Measurements from ENCODE around the gene ZNF518A. TPM values are rescaled to one million over a fixed set of nuclear protein-coding genes. Genes with fewer than 3 reads are reported as not detected.
A peak's percentile ranks its signal among the peaks of the same experiment; 100 is the strongest.

The ZNF518A gene
- total and polyA plus RNA-seq, 2 of the 13 experiments (the other 11 are each of a cell fraction or from before 2014, with no cell fraction given) = 21.7 to 37.1 TPM

DNA sequence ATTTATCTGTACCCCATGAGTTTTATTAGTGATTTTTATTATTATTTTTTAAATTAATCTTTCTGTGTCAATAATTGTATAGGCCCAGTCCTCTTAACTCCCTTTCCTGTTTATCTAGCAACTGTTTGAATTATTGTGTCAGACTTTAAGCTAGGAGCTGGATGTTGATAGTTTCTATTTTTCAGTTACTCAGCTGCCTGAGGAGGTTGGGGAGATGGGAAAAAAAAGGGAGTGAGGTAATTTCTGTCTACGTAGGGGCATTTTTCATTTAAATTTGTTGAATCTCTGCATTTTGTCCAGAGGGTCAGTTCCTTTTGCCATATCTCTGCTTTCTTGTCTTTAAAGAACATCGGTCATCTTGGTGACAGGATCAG, 5.0 kb upstream of the ZNF518A start (continued):
- TF ChIP-seq, protein P1, sequence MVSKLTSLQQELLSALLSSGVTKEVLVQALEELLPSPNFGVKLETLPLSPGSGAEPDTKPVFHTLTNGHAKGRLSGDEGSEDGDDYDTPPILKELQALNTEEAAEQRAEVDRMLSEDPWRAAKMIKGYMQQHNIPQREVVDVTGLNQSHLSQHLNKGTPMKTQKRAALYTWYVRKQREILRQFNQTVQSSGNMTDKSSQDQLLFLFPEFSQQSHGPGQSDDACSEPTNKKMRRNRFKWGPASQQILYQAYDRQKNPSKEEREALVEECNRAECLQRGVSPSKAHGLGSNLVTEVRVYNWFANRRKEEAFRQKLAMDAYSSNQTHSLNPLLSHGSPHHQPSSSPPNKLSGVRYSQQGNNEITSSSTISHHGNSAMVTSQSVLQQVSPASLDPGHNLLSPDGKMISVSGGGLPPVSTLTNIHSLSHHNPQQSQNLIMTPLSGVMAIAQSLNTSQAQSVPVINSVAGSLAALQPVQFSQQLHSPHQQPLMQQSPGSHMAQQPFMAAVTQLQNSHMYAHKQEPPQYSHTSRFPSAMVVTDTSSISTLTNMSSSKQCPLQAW (CRISPR knock-in tag; IDR thresholded peaks at IDR 0.05) = no peak

DNA sequence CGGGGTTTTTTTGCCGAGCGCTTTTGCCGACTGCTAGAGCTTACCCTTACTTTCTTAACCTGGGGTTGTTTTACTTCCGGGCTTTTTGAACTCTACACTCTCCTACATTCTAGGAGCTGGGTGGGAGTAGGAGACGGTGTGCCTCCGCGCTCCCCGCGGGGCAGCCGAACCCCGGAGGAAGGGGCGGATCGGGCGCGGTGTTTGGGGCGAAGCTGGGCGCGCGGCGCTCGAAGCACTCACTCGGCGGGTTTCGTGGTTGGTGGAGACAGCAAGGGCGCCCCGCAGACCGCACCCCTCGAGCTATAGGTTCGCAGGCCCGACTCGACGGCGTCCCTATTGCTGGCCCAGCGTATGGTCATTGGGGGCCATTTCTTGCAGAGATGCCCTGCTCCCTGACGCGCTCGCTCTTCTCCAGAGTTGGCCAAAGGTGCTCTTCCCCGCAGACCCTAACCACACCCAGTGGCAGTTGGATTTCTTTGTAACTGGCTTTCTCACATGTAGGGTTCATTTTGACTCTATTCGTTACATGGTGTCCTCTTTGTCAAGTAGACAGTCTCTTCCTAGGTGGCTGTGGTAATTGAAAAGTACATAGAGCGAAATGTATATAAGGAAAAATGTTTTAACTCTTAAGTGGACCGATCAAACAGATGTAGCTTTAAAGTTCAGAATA, 364 bp downstream of the ZNF518A start:
- in situ Hi-C loops (cut with HindIII; ENCODE audit: extremely low pct_ligation_motif_present, low pct_unique_long_range_greater_than_20kb) = loop anchor here (5.0 kb wide), 1 partner anchor 83 kb away; no protein-coding TSS in a partner anchor
- TF ChIP-seq KDM2A (CRISPR knock-in tag; IDR thresholded peaks at IDR 0.05; ENCODE audit: borderline replicate concordance, low read depth) (0 out of 2 replicates have a peak, but pooled peaks have one; percentile 21), KDM4B (CRISPR knock-in tag; IDR thresholded peaks at IDR 0.05) (0 out of 2 replicates have a peak, but pooled peaks have one; percentile 29), ZNF709 (CRISPR knock-in tag; IDR thresholded peaks at IDR 0.05) (0 out of 2 replicates have a peak, but pooled peaks have one; percentile 41), EP300 (IDR thresholded peaks at IDR 0.05; ENCODE audit: low read depth in 2 of 2, low read length in 2 of 2) (0 out of 4 replicates have a peak, but pooled peaks of 1 of the 2 experiments have one; percentile 2), EP300 (CRISPR knock-in tag; IDR thresholded peaks at IDR 0.05; ENCODE audit: borderline replicate concordance) (no peak), SALL1 (CRISPR knock-in tag; IDR thresholded peaks at IDR 0.05) (peak; percentile 59; the same call in 1 of the 2 replicates), U2AF2 (IDR thresholded peaks at IDR 0.05; ENCODE audit: low read depth, low read length) (no peak), SRF (IDR thresholded peaks at IDR 0.05; ENCODE audit: low read depth, low read length) (0 out of 2 replicates have a peak, but pooled peaks have one; percentile 3), ERF (CRISPR knock-in tag; IDR thresholded peaks at IDR 0.05) (peak; percentile 11; the same call in 1 of the 2 replicates), NR2C2 (CRISPR knock-in tag; IDR thresholded peaks at IDR 0.05; ENCODE audit: borderline replicate concordance) (peak; percentile 74), GLI4 (CRISPR knock-in tag; IDR thresholded peaks at IDR 0.05; ENCODE audit: borderline replicate concordance) (peak; percentile 59)
- TF ChIP-seq, protein P2, sequence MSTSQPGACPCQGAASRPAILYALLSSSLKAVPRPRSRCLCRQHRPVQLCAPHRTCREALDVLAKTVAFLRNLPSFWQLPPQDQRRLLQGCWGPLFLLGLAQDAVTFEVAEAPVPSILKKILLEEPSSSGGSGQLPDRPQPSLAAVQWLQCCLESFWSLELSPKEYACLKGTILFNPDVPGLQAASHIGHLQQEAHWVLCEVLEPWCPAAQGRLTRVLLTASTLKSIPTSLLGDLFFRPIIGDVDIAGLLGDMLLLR (CRISPR knock-in tag; IDR thresholded peaks at IDR 0.05) = peak; percentile 45; the same call in 1 of the 2 replicates
- TF ChIP-seq, protein P3, sequence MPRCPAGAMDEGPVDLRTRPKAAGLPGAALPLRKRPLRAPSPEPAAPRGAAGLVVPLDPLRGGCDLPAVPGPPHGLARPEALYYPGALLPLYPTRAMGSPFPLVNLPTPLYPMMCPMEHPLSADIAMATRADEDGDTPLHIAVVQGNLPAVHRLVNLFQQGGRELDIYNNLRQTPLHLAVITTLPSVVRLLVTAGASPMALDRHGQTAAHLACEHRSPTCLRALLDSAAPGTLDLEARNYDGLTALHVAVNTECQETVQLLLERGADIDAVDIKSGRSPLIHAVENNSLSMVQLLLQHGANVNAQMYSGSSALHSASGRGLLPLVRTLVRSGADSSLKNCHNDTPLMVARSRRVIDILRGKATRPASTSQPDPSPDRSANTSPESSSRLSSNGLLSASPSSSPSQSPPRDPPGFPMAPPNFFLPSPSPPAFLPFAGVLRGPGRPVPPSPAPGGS (CRISPR knock-in tag; IDR thresholded peaks at IDR 0.05) = no peak
- TF ChIP-seq, protein P4, sequence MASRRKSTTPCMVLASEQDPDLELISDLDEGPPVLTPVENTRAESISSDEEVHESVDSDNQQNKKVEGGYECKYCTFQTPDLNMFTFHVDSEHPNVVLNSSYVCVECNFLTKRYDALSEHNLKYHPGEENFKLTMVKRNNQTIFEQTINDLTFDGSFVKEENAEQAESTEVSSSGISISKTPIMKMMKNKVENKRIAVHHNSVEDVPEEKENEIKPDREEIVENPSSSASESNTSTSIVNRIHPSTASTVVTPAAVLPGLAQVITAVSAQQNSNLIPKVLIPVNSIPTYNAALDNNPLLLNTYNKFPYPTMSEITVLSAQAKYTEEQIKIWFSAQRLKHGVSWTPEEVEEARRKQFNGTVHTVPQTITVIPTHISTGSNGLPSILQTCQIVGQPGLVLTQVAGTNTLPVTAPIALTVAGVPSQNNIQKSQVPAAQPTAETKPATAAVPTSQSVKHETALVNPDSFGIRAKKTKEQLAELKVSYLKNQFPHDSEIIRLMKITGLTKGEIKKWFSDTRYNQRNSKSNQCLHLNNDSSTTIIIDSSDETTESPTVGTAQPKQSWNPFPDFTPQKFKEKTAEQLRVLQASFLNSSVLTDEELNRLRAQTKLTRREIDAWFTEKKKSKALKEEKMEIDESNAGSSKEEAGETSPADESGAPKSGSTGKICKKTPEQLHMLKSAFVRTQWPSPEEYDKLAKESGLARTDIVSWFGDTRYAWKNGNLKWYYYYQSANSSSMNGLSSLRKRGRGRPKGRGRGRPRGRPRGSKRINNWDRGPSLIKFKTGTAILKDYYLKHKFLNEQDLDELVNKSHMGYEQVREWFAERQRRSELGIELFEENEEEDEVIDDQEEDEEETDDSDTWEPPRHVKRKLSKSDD (CRISPR knock-in tag; IDR thresholded peaks at IDR 0.05; ENCODE audit: low read depth) = 0 out of 2 replicates have a peak, but pooled peaks have one; percentile 32

More for the DNA sequence above, 364 bp downstream of the ZNF518A start:
- TSS peak; percentile 52 for BruUV-seq (replicated peaks)
- Histone ChIP-seq H3K9me3 (ENCODE audit: low read length) (no peaks in the 10 kb centered on the region), H3K4me3 (replicated peaks in 1 of 3; ENCODE audit: insufficient read depth in 1 of 3, low read depth in 2 of 3, low read length in 3 of 3) (peak overlapping the region; percentile 61 to 90 (median 86)), H3K27ac (ENCODE audit: extremely low read length, insufficient read depth, low read length) (peak overlapping the region; percentile 100), H3K4me2 (ENCODE audit: low read depth, low read length) (peak overlapping the region; percentile 84), H3K27me3 (ENCODE audit: control insufficient read depth in 1 of 2, insufficient read depth in 2 of 2, low read length in 2 of 2) (no peaks in the 10 kb centered on the region), H3K79me2 (ENCODE audit: insufficient read depth, low read length) (peaks cover 42% of the 10 kb centered on the region), H3K9ac (ENCODE audit: insufficient read depth, low read depth, low read length) (peak overlapping the region; percentile 99), H2AFZ (ENCODE audit: low read length) (peak overlapping the region; percentile 98), H3K4me1 (ENCODE audit: insufficient read depth, low read length) (peaks cover 32% of the 10 kb centered on the region), H4K20me1 (ENCODE audit: insufficient read depth, low read length) (no peaks in the 10 kb centered on the region; the same call in 1 of the 2 replicates), H3K36me3 (replicated peaks in 1 of 2; ENCODE audit: control insufficient read depth in 1 of 2, insufficient read depth in 2 of 2, low read length in 2 of 2) (peaks cover 7 to 26% of the 10 kb centered on the region in 2 experiments)
- 1% methylated on average over 26 of the region's 42 CpGs for WGBS (ENCODE audit: low lambda C conversion rate)
- ChIA-PET CTCF (ENCODE audit: low intra/inter-chr PET ratio, low total read pairs) (no interaction called here), POLR2A (interaction anchor here (0.5 to 2.4 kb wide), 30 partner anchors 8 to 437 kb away, joined by 3 to 325 read pairs (median 5); partner anchors contain the start of genes CC2D2B, CCNJ and TCTN3)
- ATAC-seq (peak; percentile 94), DNase-seq (ENCODE audit: low spot score) (peak; percentile 79), FAIRE-seq (no peak)
- intact Hi-C loops (cut with micrococcal nuclease; ENCODE audit: unreplicated experiment) = loop anchor here (1.0 kb wide), 2 partner anchors 40 to 87 kb away; partner anchors contain the start of gene CCNJ
